B cell (primary cell): ENCODE measurements around the gene MSTO1.
"Not testable (repeated sequence)": the region's sequence is repeated elsewhere in the genome, so short reads cannot be mapped to it uniquely, and the experiment has no call there.

Experiments used
- EZH2 ChIP-seq: IDR thresholded peaks from 2 replicates; pipeline ENCODE4 v1.6.1; 2012; ENCODE audit warnings: borderline replicate concordance, low read depth, mild to moderate bottlenecking, moderate library complexity, low read length; ENCODE audit not compliant: insufficient read depth, poor library complexity, severe bottlenecking
- TF ChIP-seq, protein P1 (sequence below): fragments of 200-600 bp; IDR thresholded peaks from one replicate; pipeline ENCODE4 v1.8.0; 2022; ENCODE audit warnings: antibody characterized with exemption, mild to moderate bottlenecking

DNA sequence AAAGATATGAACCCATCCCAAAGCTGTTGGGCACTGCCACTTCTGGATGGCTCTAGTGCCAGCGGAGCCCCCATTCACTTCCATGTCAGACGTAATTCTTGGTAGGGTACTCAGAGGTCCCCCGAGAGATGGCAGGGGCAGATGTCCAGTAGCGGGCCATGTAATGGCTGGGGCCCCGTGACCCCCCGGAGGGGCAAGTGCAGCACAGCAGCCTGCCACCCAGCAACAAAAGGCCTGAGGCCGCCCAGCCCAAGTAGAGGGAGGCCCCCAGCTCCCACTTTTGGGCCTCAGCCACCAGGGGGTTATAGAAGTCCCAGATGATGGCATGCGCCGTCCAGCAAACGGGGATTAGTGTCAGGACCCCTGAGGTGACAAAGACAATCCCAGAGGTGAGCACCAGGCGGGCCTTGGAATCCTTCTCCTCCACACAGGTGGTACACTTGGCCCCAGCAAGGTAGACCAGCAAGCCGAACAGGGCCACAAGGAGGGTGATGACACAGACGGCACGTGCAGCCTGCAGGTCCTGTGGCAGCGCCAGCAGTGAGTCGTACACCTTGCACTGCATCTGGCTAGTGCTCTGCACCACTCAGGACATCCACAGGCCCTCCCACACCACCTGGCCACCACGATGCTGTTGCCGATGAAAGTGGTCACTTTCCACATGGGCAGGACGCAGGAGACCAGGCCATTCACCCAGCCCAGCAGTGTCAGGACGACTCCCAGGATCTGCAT is 19.3 kb upstream of the MSTO1 start:
- TF ChIP-seq, protein P1, sequence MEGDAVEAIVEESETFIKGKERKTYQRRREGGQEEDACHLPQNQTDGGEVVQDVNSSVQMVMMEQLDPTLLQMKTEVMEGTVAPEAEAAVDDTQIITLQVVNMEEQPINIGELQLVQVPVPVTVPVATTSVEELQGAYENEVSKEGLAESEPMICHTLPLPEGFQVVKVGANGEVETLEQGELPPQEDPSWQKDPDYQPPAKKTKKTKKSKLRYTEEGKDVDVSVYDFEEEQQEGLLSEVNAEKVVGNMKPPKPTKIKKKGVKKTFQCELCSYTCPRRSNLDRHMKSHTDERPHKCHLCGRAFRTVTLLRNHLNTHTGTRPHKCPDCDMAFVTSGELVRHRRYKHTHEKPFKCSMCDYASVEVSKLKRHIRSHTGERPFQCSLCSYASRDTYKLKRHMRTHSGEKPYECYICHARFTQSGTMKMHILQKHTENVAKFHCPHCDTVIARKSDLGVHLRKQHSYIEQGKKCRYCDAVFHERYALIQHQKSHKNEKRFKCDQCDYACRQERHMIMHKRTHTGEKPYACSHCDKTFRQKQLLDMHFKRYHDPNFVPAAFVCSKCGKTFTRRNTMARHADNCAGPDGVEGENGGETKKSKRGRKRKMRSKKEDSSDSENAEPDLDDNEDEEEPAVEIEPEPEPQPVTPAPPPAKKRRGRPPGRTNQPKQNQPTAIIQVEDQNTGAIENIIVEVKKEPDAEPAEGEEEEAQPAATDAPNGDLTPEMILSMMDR, result not testable (repeated sequence)
- TF ChIP-seq EZH2, result not testable (repeated sequence)
